Neural cell (in vitro differentiated cells): ENCODE data around the gene RHO. TPM values are rescaled to one million over a fixed set of nuclear protein-coding genes. Genes with fewer than 3 reads are reported as not detected.

Source experiments
- H2AFZ ChIP-seq: fragments of 200-600, 300-800 bp; sonication (generic), shearing (Covaris generic); 2 replicates; pipeline ENCODE4 v1.6.0; 2014; ENCODE audit warnings: low read depth, mild to moderate bottlenecking, antibody characterized with exemption, low read length, moderate library complexity
- H3F3A ChIP-seq: fragments of 200-600 bp; shearing (Covaris generic); 2 replicates; pipeline ENCODE4 v1.6.1; 2016; ENCODE audit warnings: mild to moderate bottlenecking, moderate library complexity, mixed read lengths, antibody characterized with exemption, low read length; ENCODE audit not compliant: insufficient read depth, poor library complexity, severe bottlenecking
- H3K27ac ChIP-seq: fragments of 200-600, 300-800 bp; sonication (generic), shearing (Covaris generic); 2 replicates; pipeline ENCODE4 v1.5.1; 2014; ENCODE audit warnings: mild to moderate bottlenecking, low read length, moderate library complexity
- H3K27me3 ChIP-seq: fragments of 300-800, 200-600 bp; sonication (generic), shearing (Covaris generic); 2 replicates; pipeline ENCODE4 v1.6.0; 2014; ENCODE audit warnings: mild to moderate bottlenecking, low read depth, low read length, moderate library complexity; ENCODE audit not compliant: insufficient read depth
- H3K36me3 ChIP-seq: fragments of 300-800, 200-600 bp; sonication (generic), shearing (Covaris generic); 2 replicates; pipeline ENCODE4 v1.5.1; 2014; ENCODE audit warnings: mild to moderate bottlenecking, antibody characterized with exemption, low read length, moderate library complexity; ENCODE audit not compliant: insufficient read depth
- H3K4me2 ChIP-seq: fragments of 300-800, 200-600 bp; sonication (generic), shearing (Covaris generic); 2 replicates; pipeline ENCODE4 v1.6.0; 2014; ENCODE audit warnings: mild to moderate bottlenecking, low read length
- H3K4me3 ChIP-seq: fragments of 300-800, 200-600 bp; sonication (generic), shearing (Covaris generic); 2 replicates; pipeline ENCODE4 v1.5.1; 2014; ENCODE audit warnings: mild to moderate bottlenecking, low read length, moderate library complexity
- H3K79me2 ChIP-seq: fragments of 200-600 bp; shearing (Covaris generic); replicated peaks from 2 replicates; pipeline ENCODE4 v1.6.0; 2014; ENCODE audit warnings: mild to moderate bottlenecking, low read length, moderate library complexity; ENCODE audit not compliant: insufficient read depth
- H3K9ac ChIP-seq: fragments of 300-800, 200-600 bp; sonication (generic), shearing (Covaris generic); 2 replicates; pipeline ENCODE4 v1.6.1; 2016; ENCODE audit warnings: mild to moderate bottlenecking, low read length, mixed read lengths
- H3K9me2 ChIP-seq: fragments of 200-600 bp; shearing (Covaris generic); 2 replicates; pipeline ENCODE4 v1.6.1; 2016; ENCODE audit warnings: mild to moderate bottlenecking, low read length, mixed read lengths; ENCODE audit not compliant: insufficient read depth
- H3K9me3 ChIP-seq: fragments of 200-600, 300-800 bp; sonication (generic), shearing (Covaris generic); 2 replicates; pipeline ENCODE4 v1.6.1; 2016; ENCODE audit warnings: mild to moderate bottlenecking, mixed run types, low read length, moderate library complexity, mixed read lengths
- H4K20me1 ChIP-seq: fragments of 200-600 bp; shearing (Covaris generic); 2 replicates; pipeline ENCODE4 v1.6.1; 2016; ENCODE audit warnings: mild to moderate bottlenecking, mixed run types; ENCODE audit not compliant: insufficient read depth
- CTCF ChIP-seq: fragments of 450-650 bp; IDR thresholded peaks from 2 replicates; pipeline ENCODE4 v1.5.1; 2014; ENCODE audit warnings: antibody characterized with exemption, mild to moderate bottlenecking, moderate library complexity; ENCODE audit not compliant: poor library complexity, severe bottlenecking
- EP300 ChIP-seq: fragments of 450-650 bp; conservative IDR thresholded peaks from 2 replicates; pipeline ENCODE4 v1.6.1; 2014; ENCODE audit warnings: antibody characterized with exemption, mild to moderate bottlenecking, moderate library complexity; ENCODE audit not compliant: poor library complexity, severe bottlenecking
- EZH2 ChIP-seq: fragments of 200-600, 300-800 bp; shearing (Covaris generic), sonication (generic); IDR thresholded peaks from 2 replicates; pipeline ENCODE4 v1.6.1; 2014; ENCODE audit warnings: antibody characterized with exemption, low read length, borderline replicate concordance, mild to moderate bottlenecking; ENCODE audit not compliant: insufficient read depth, poor library complexity, severe bottlenecking
- MXI1 ChIP-seq: fragments of 450-650 bp; conservative IDR thresholded peaks from 2 replicates; pipeline ENCODE4 v1.6.1; 2014; ENCODE audit warnings: antibody characterized with exemption, mild to moderate bottlenecking; ENCODE audit not compliant: poor library complexity, severe bottlenecking
- POLR2AphosphoS5 ChIP-seq: IDR thresholded peaks from 2 replicates; pipeline ENCODE4 v1.6.1; 2012
- RAD21 ChIP-seq: fragments of 450-650 bp; conservative IDR thresholded peaks from 2 replicates; pipeline ENCODE4 v1.6.1; 2014; ENCODE audit warnings: antibody characterized with exemption, mild to moderate bottlenecking, moderate library complexity
- REST ChIP-seq: IDR thresholded peaks from 2 replicates; pipeline ENCODE4 v1.6.1; 2012; ENCODE audit warnings: borderline replicate concordance
- SMC3 ChIP-seq: fragments of 450-650 bp; conservative IDR thresholded peaks from 2 replicates; pipeline ENCODE4 v1.6.1; 2014; ENCODE audit warnings: antibody characterized with exemption, mild to moderate bottlenecking, moderate library complexity; ENCODE audit not compliant: poor library complexity
- TAF1 ChIP-seq: IDR thresholded peaks from 2 replicates; pipeline ENCODE4 v1.6.1; 2012; ENCODE audit warnings: low read depth
- polyA plus RNA-seq: library from polyadenylated mRNA; depleted of rRNA; stranded (reverse); fragments of >200 nt; gene quantifications from 2 replicates; pipeline ENCODE4 v1.2.3, GENCODE V29; 2014

RHO gene
- polyA plus RNA-seq, 1 donor from 2014 or later: not detected

- no peak overlapping the region for H3K4me2 ChIP-seq
- no peak overlapping the region for H3K4me3 ChIP-seq
- no peak overlapping the region for H3K9ac ChIP-seq
- no peaks in the 10 kb centered on the region for H3K27me3 ChIP-seq
- no peaks in the 10 kb centered on the region for H4K20me1 ChIP-seq
- no peak overlapping the region for H3K27ac ChIP-seq
- H3K79me2 ChIP-seq: no peaks in the 10 kb centered on the region
- no peaks in the 10 kb centered on the region for H3F3A ChIP-seq
- H2AFZ ChIP-seq: no peak overlapping the region
- TF ChIP-seq TAF1 (no peak), EP300 (no peak), SMC3 (no peak), REST (no peak), CTCF (no peak), POLR2AphosphoS5 (no peak), RAD21 (no peak), EZH2 (no peak), MXI1 (no peak)
- H3K36me3 ChIP-seq: no peaks in the 10 kb centered on the region
- H3K9me3 ChIP-seq: no peaks in the 10 kb centered on the region
- H3K9me2 ChIP-seq: no peaks in the 10 kb centered on the region
Observed at GRCh38 chr3:129520960-129521359, 7.5 kb upstream of the RHO start.

GRCh38 chr3:129521611-129522010 lies 6.8 kb upstream of the RHO start:
- TF ChIP-seq CTCF (no peak), TAF1 (no peak)
- Histone ChIP-seq H2AFZ (no peak overlapping the region), H3K9me2 (no peaks in the 10 kb centered on the region), H3F3A (no peaks in the 10 kb centered on the region), H3K27ac (no peak overlapping the region), H4K20me1 (no peaks in the 10 kb centered on the region), H3K36me3 (no peaks in the 10 kb centered on the region), H3K4me3 (no peak overlapping the region), H3K9me3 (no peaks in the 10 kb centered on the region), H3K79me2 (no peaks in the 10 kb centered on the region), H3K9ac (no peak overlapping the region), H3K4me2 (no peak overlapping the region), H3K27me3 (no peaks in the 10 kb centered on the region)
